HEK293 (cell line): ENCODE measurements around the gene MCM5.

Source experiments
- CTCF ChIA-PET: fragments of 350-600 bp; formaldehyde crosslinking; extraction: SDS; loops from one replicate; lab custom pipeline; 2021; ENCODE audit warnings: antibody characterized with exemption; lab: Yijun Ruan, JAX
- POLR2A ChIA-PET: fragments of 300-600 bp; formaldehyde crosslinking; extraction: SDS; loops from one replicate; lab custom pipeline; 2020; ENCODE audit warnings: antibody characterized with exemption, inconsistent platforms; lab: Yijun Ruan, JAX
- H3K27ac ChIP-seq: fragments of 200-500 bp; sonication (Bioruptor generic); 2 replicates; pipeline ENCODE4 v1.5.1; 2014; ENCODE audit warnings: low read depth, low read length, control low read depth, inconsistent platforms; ENCODE audit errors: extremely low read depth
- H3K36me3 ChIP-seq, 2 experiments: fragments of 200-500 bp in 1 of 2; sonication (Bioruptor generic) in 1 of 2; 1 replicate in 1 of 2; 2 replicates in 1 of 2; pipeline ENCODE4 v1.5.1; 2014 to 2017; ENCODE audit warnings: inconsistent platforms in 2 of 2, low read length in 2 of 2; ENCODE audit not compliant: control insufficient read depth in 2 of 2, insufficient read depth in 1 of 2
- H3K4me1 ChIP-seq: fragments of 200-500 bp; sonication (Bioruptor generic); 2 replicates; pipeline ENCODE4 v1.5.1; 2014; ENCODE audit warnings: mild to moderate bottlenecking, low read length, inconsistent platforms; ENCODE audit not compliant: control insufficient read depth, insufficient read depth
- H3K4me3 ChIP-seq: 2 replicates; pipeline ENCODE4 v1.5.1; 2011; ENCODE audit warnings: low read depth, mild to moderate bottlenecking, control low read depth, low read length, moderate library complexity
- H3K9me3 ChIP-seq: fragments of 200-500 bp; sonication (Bioruptor generic); 2 replicates; pipeline ENCODE4 v1.5.1; 2014; ENCODE audit warnings: low read depth, low read length, inconsistent platforms; ENCODE audit not compliant: control insufficient read depth, insufficient read depth
- HOXA7 ChIP-seq: sonication (generic); formaldehyde crosslinking; IDR thresholded peaks from 2 replicates; pipeline ENCODE4 v1.8.1; 2022; ENCODE audit warnings: missing genetic modification reagents, borderline replicate concordance
- SCRT2 ChIP-seq: fragments of 450-650 bp; formaldehyde crosslinking; IDR thresholded peaks from 2 replicates; pipeline ENCODE4 v1.5.1; 2016; ENCODE audit warnings: missing biosample characterization, missing genetic modification characterization
- ZNF202 ChIP-seq: fragments of 450-650 bp; formaldehyde crosslinking; IDR thresholded peaks from 2 replicates; pipeline ENCODE4 v1.5.1; 2016; ENCODE audit warnings: missing biosample characterization, missing genetic modification characterization, borderline replicate concordance
- ZNF521 ChIP-seq: fragments of 450-650 bp; formaldehyde crosslinking; IDR thresholded peaks from 2 replicates; pipeline ENCODE4 v1.5.1; 2017; ENCODE audit warnings: missing biosample characterization, mild to moderate bottlenecking, missing genetic modification characterization
- ZNF530 ChIP-seq: fragments of 450-650 bp; formaldehyde crosslinking; IDR thresholded peaks from 2 replicates; pipeline ENCODE4 v1.5.1; 2016; ENCODE audit warnings: low read depth, missing biosample characterization, missing genetic modification characterization
- ZNF548 ChIP-seq: fragments of 450-650 bp; formaldehyde crosslinking; IDR thresholded peaks from 2 replicates; pipeline ENCODE4 v1.5.1; 2016; ENCODE audit warnings: missing biosample characterization, missing genetic modification characterization
- ZNF639 ChIP-seq: fragments of 450-650 bp; formaldehyde crosslinking; IDR thresholded peaks from 2 replicates; pipeline ENCODE4 v1.5.1; 2016; ENCODE audit warnings: missing biosample characterization, missing genetic modification characterization
- ZSCAN23 ChIP-seq: fragments of 450-650 bp; formaldehyde crosslinking; IDR thresholded peaks from 2 replicates; pipeline ENCODE4 v1.5.1; 2016; ENCODE audit warnings: missing biosample characterization, missing genetic modification characterization
- TF ChIP-seq, protein P1 (sequence below): fragments of 450-650 bp; formaldehyde crosslinking; IDR thresholded peaks from 2 replicates; pipeline ENCODE4 v1.5.1; 2016; ENCODE audit warnings: missing biosample characterization, missing genetic modification characterization

The MCM5 gene

GRCh38 chr22:35431483-35432227, 31.7 kb downstream of the MCM5 start:
- ChIA-PET CTCF (interaction anchor here (0.6 to 8.5 kb wide), 33 partner anchors 10 to 729 kb away, joined by 3 to 103 read pairs (median 5); partner anchors contain the start of gene MB), POLR2A (interaction anchor here (0.5 to 1.1 kb wide), 2 partner anchors 121 to 173 kb away, joined by 3 to 5 read pairs; no protein-coding TSS in a partner anchor)
- peaks cover 28 to 72% of the 10 kb centered on the region in 2 experiments; a peak in 2 of 3 replicates for H3K36me3 ChIP-seq

GRCh38 chr22:35432228-35432905, 32.4 kb downstream of the MCM5 start:
- Histone ChIP-seq H3K9me3 (no peaks in the 10 kb centered on the region), H3K27ac (no peak overlapping the region), H3K4me1 (no peaks in the 10 kb centered on the region; the same call in 1 of the 2 replicates), H3K4me3 (no peak overlapping the region), H3K36me3 (peaks cover 26 to 72% of the 10 kb centered on the region in 2 experiments; a peak in 2 of 3 replicates)
- TF ChIP-seq ZNF639 (tag by site-specific recombination) (no peak), ZNF548 (tag by site-specific recombination) (no peak), ZSCAN23 (tag by site-specific recombination) (no peak), HOXA7 (CRISPR knock-in tag) (no peak), SCRT2 (no peak), ZNF521 (tag by site-specific recombination) (no peak)
- TF ChIP-seq, protein P1, sequence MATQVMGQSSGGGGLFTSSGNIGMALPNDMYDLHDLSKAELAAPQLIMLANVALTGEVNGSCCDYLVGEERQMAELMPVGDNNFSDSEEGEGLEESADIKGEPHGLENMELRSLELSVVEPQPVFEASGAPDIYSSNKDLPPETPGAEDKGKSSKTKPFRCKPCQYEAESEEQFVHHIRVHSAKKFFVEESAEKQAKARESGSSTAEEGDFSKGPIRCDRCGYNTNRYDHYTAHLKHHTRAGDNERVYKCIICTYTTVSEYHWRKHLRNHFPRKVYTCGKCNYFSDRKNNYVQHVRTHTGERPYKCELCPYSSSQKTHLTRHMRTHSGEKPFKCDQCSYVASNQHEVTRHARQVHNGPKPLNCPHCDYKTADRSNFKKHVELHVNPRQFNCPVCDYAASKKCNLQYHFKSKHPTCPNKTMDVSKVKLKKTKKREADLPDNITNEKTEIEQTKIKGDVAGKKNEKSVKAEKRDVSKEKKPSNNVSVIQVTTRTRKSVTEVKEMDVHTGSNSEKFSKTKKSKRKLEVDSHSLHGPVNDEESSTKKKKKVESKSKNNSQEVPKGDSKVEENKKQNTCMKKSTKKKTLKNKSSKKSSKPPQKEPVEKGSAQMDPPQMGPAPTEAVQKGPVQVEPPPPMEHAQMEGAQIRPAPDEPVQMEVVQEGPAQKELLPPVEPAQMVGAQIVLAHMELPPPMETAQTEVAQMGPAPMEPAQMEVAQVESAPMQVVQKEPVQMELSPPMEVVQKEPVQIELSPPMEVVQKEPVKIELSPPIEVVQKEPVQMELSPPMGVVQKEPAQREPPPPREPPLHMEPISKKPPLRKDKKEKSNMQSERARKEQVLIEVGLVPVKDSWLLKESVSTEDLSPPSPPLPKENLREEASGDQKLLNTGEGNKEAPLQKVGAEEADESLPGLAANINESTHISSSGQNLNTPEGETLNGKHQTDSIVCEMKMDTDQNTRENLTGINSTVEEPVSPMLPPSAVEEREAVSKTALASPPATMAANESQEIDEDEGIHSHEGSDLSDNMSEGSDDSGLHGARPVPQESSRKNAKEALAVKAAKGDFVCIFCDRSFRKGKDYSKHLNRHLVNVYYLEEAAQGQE (tag by site-specific recombination) = no peak
- ChIA-PET POLR2A (no interaction called here), CTCF (interaction anchor here (0.6 to 8.5 kb wide), 8 partner anchors 11 to 189 kb away, joined by 3 to 103 read pairs (median 4); no protein-coding TSS in a partner anchor)

More at GRCh38 chr22:35431483-35432227, 31.7 kb downstream of the MCM5 start:
- H3K27ac ChIP-seq = no peak overlapping the region
- H3K4me1 ChIP-seq = no peaks in the 10 kb centered on the region; the same call in 1 of the 2 replicates
- no peak overlapping the region for H3K4me3 ChIP-seq
- no peaks in the 10 kb centered on the region for H3K9me3 ChIP-seq
- TF ChIP-seq ZNF202 (tag by site-specific recombination) (no peak), ZNF530 (tag by site-specific recombination) (no peak)

- peaks cover 23 to 73% of the 10 kb centered on the region in 2 experiments; a peak in 2 of 3 replicates for H3K36me3 ChIP-seq
- H3K4me3 ChIP-seq = no peak overlapping the region
- TF ChIP-seq ZNF639 (tag by site-specific recombination) = no peak
- no peak for TF ChIP-seq ZNF202 (tag by site-specific recombination)
- TF ChIP-seq, all 188 proteins: peak for 0
- H3K27ac ChIP-seq = no peak overlapping the region
- POLR2A ChIA-PET = no interaction called here
- H3K9me3 ChIP-seq = no peaks in the 10 kb centered on the region
- CTCF ChIA-PET = interaction anchor here (0.6 to 8.5 kb wide), 3 partner anchors 149 to 632 kb away, joined by 3 to 103 read pairs (median 3); no protein-coding TSS in a partner anchor
- no peaks in the 10 kb centered on the region; the same call in 1 of the 2 replicates for H3K4me1 ChIP-seq
These were observed 34.2 kb downstream of the MCM5 start for GRCh38 chr22:35434061-35434710.
